AG09319 (cell line): ENCODE results near the gene STAT3.
"Not testable (repeated sequence)": the region's sequence is repeated elsewhere in the genome, so short reads cannot be mapped to it uniquely, and the experiment has no call there.

Experiments
- DNase-seq: peaks from one replicate; pipeline ENCODE4 v3.0.0-alpha.2; 2010; ENCODE audit warnings: low read depth; ENCODE audit errors: extremely low read depth
- CTCF ChIP-seq: IDR thresholded peaks from 2 replicates; pipeline ENCODE4 v1.5.1; 2011; ENCODE audit warnings: low read depth, mild to moderate bottlenecking, inconsistent platforms, low read length, moderate library complexity

The STAT3 gene

GRCh38 chr17:42407289-42407836 is 19.1 kb upstream of the STAT3 start:
- TF ChIP-seq CTCF: no peak
- DNase-seq: no peak

DNA sequence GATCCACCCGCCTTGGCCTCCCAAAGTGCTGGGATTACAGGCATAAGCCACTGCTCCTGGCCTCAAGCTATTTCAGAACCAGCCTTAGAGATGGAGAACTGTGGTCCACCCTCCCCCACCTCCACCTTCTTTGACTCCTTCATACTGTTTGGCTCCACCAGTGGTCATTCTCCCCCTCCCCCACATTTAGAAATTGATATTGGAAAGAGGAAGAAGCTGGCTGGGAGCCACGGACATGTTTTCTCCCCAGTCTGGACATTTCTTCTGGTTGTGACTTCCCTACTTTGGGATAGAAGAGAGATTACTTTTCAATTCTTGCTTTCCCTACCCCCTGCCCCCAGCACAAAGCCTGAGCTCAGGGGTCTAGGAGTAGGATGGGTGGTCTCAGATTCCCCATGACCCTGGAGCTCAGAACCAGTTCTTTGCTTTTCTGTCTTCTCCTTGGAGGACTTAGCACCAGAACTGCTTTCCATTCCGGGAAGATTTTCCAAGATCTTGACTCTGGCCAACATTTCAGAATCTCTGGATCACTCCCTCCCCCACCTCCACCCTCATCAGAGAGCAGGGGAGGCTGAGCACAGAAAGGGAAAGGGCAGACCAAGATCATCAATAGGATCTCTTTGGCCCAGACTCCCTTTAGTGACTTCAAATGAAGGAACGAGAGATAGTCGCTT is 18.5 kb upstream of the STAT3 start:
- no peak for TF ChIP-seq CTCF
- DNase-seq: no peak

DNA sequence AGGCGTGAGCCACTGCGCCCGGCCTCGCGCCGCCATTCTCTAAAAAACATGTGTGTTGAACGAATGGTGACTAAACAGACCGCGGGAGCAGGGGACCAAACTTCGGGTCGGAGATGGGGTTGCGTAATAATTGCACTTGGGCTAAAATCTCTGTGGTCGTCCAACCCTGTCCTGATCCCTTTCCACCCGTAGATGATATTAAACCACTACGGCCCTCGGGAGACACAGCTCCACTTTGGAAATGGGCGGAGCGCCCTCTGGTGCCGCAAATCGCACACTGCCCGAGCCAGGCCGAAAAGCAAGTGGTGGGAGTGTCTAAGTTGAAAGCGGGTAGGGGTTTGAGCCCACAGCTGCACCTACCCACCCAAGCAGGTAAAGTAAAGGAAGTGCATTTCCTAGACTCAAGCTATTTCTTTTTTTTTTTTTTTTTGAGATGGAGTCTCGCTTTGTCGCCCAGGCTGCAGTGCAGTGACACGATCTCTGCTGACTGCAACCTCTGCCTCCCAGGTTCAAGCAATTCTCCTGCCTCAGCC is 17.8 kb upstream of the STAT3 start:
- peak; percentile 91 for TF ChIP-seq CTCF
- DNase-seq: no peak

DNA sequence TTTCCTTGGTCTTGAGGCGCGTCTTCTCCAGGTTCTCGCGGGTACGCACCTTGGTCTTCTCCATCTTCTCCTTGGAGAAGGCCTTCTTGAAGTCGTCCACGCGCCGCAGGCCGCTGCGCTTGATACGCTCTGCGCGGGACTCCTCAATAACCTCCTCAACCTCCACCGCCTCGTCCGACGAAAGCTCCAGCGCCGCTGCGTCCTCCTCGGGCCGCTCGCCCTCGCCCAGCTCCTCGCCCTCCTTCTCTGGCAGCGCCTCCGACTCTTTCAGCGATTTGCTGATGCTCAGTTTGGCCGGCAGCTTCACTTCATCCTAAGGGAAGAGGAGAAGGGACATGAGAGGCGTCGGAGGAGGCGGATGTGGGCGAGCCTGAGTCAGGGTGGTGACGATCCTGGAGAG is 16.8 kb upstream of the STAT3 start:
- no peak for TF ChIP-seq CTCF
- DNase-seq: no peak

DNA sequence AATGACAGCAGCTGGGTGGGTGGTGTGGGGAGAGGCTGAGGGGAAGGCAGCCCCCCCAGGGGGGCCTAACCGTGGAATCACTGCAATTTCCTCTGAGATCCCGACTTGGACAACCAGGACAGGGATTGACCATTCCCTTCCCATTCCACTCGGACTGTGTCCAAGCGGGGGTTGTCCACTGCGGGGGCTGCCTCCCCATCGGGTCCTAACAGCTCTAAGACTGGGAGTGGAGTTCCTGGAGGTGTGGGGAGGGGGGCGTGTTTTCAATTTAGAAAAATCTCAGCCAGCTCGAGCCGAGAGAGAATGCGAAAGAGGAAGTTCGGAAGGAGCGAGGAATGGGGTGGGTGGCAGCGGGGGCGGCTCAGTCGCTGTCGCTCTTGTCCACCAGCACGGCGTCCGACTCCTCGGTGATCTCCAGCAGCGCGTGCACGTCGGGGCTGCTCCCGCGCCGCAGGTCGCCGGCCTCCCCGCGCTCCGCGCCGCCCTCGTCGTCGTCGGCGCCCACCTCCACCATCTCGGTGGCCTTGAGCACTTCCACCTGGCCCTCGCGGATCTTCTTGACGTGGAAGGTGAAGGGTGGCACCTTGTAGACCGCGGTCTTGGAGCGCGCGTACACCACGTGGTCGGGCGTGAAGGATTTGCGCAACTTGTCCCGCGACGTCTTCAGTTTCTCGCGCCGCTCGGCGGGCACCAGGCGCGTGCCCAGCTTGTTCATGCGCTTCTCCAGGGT is 16.2 kb upstream of the STAT3 start:
- no peak for TF ChIP-seq CTCF
- no peak for DNase-seq

DNA sequence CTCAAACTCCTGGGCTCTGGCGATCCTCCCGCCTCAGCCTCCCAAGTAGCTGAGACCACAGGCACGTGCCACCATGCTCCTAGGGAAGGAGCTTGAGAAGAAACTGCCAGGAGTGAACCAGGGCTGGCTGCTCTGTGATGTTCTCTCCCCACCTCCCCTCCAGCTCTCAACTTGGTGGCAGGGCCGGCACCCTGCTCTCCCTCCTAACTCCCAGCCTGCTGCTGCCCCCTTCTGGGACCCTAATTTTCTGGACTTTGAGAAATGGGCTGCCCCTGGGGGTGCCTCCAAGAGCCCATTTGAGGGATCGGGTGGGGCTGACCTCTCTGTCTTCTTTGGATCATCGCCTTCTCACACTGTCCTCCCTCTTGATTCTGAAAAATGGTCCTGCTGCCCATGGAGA is 14.9 kb upstream of the STAT3 start:
- peak; percentile 7; the same call in 1 of the 2 replicates for TF ChIP-seq CTCF
- no peak for DNase-seq

GRCh38 chr17:42402117-42402516 is 13.9 kb upstream of the STAT3 start:
- DNase-seq: no peak
- no peak for TF ChIP-seq CTCF

- not testable (repeated sequence) for DNase-seq
These were observed 12.7 kb upstream of the STAT3 start for GRCh38 chr17:42400844-42401375.
